ENCODE results near the gene SH3RF1. TPM values are rescaled to one million over a fixed set of nuclear protein-coding genes. Genes with fewer than 3 reads are reported as not detected.

SH3RF1 gene
- total and polyA plus RNA-seq, 2 of the 8 experiments (the other 6 are each of a cell fraction or from before 2014, with no cell fraction given): 6.9 to 15.1 TPM

DNA sequence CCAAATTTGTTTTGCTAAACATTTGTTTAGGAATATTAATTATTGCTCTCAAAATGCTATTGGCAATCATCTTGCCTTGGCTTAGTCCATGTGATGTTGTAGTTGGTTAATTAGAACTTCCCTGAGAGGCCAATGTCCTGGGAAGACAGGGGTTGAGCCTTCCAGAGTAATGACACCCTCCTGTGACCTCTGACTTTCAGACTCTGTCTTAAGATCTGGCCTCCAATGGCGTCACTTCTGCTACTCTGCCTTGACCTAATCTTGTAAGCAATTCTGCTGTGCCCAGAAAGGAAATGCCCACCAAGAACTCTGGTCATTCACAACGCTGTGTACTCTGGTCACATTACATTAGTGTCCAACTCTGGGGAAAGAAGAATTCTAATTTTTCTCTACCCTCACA lies 111.9 kb downstream of the SH3RF1 start:
- Histone ChIP-seq H4K8ac (ENCODE audit: extremely low read depth, insufficient read depth, low read length) (no peak overlapping the region), H3K36me3 (ENCODE audit: control insufficient read depth in 2 of 4, insufficient read depth in 4 of 4, low read length in 3 of 4) (no peaks in the 10 kb centered on the region), H2BK20ac (ENCODE audit: low read length) (no peak overlapping the region), H3K27ac (ENCODE audit: low read depth, low read length) (no peak overlapping the region), H2BK12ac (ENCODE audit: low read depth, low read length) (no peak overlapping the region), H2BK120ac (replicated peaks; ENCODE audit: low read depth, low read length) (no peak overlapping the region), H3K4me2 (ENCODE audit: insufficient read depth in 1 of 2, low read depth in 2 of 2, low read length in 2 of 2) (no peak overlapping the region), H2AK5ac (ENCODE audit: low read depth, low read length) (no peak overlapping the region), H4K5ac (ENCODE audit: insufficient read length, low read depth, low read length) (no peak overlapping the region), H4K91ac (replicated peaks; ENCODE audit: insufficient read length, low read length) (no peak overlapping the region), H3K18ac (ENCODE audit: extremely low read depth, low read length) (no peak overlapping the region), H2BK5ac (ENCODE audit: low read depth, low read length) (no peak overlapping the region), H2AFZ (ENCODE audit: low read length) (no peak overlapping the region), H3K9me3 (ENCODE audit: insufficient read depth in 2 of 2, low read depth in 1 of 2, low read length in 1 of 2) (no peaks in the 10 kb centered on the region), H3K27me3 (replicated peaks in 1 of 4; ENCODE audit: control insufficient read depth in 3 of 4, extremely low read depth in 1 of 4, insufficient read depth in 3 of 4, low read length in 3 of 4) (no peaks in the 10 kb centered on the region), H3K23me2 (ENCODE audit: low read depth, low read length) (no peaks in the 10 kb centered on the region), H3K79me1 (ENCODE audit: low read depth, low read length) (no peaks in the 10 kb centered on the region), H3K23ac (ENCODE audit: insufficient read length) (no peak overlapping the region), H3K9ac (replicated peaks in 1 of 4; ENCODE audit: extremely low read depth in 1 of 4, low read depth in 3 of 4, low read length in 3 of 4) (no peak overlapping the region), H4K20me1 (replicated peaks in 1 of 2; ENCODE audit: control insufficient read depth in 1 of 2, insufficient read depth in 2 of 2, low read length in 2 of 2) (peaks cover 0 to 2% of the 10 kb centered on the region in 2 experiments), H3K4me3 (ENCODE audit: extremely low read depth in 1 of 4, insufficient read depth in 2 of 4, low read depth in 3 of 4, low read length in 4 of 4) (no peak overlapping the region), H2BK15ac (ENCODE audit: low read length) (no peak overlapping the region), H3K56ac (replicated peaks; ENCODE audit: insufficient read length, low read depth, low read length) (no peak overlapping the region), H3K79me2 (ENCODE audit: control insufficient read depth in 1 of 2, insufficient read depth in 2 of 2, low read length in 2 of 2) (no peaks in the 10 kb centered on the region), H3K14ac (ENCODE audit: insufficient read length) (no peak overlapping the region), H3K4ac (replicated peaks; ENCODE audit: insufficient read length, low read depth, low read length) (no peak overlapping the region), H3K4me1 (replicated peaks in 1 of 4; ENCODE audit: control insufficient read depth in 3 of 4, insufficient read depth in 4 of 4, low read length in 3 of 4) (peaks cover 0 to 7% (median 0%) of the 10 kb centered on the region in 4 experiments; a peak in 3 of 7 replicates)
- FAIRE-seq: no peak
- no peak for DNase-seq (ENCODE audit: low read depth in 1 of 2, low spot score in 2 of 2)
- POLR2A ChIA-PET (ENCODE audit: partially characterized antibody): no interaction called here
- CTCF ChIA-PET (ENCODE audit: partially characterized antibody): interaction anchor here (0.6 kb wide), 1 partner anchor 113 kb away, joined by 3 read pairs; no protein-coding TSS in a partner anchor
- 78% methylated on average over 2 of the region's 2 CpGs; no CpG with 5 or more reads in 1 of the 2 experiments for WGBS, 2 experiments (ENCODE audit: extremely low coverage in 1 of 2, insufficient coverage in 1 of 2, insufficient read length in 1 of 2, insufficient replicate concordance in 2 of 2, low coverage in 1 of 2, low lambda C conversion rate in 2 of 2, missing lambda C conversion rate in 1 of 2)
- TF ChIP-seq CTBP2 (IDR thresholded peaks at IDR 0.05; ENCODE audit: borderline replicate concordance, insufficient read depth, insufficient read length, low read length): no peak
- TF ChIP-seq KDM1A (IDR thresholded peaks at IDR 0.05; ENCODE audit: borderline replicate concordance, low read length): no peak
